ENCODE results near the gene FNIP1.
"Not testable (repeated sequence)": the region's sequence is repeated elsewhere in the genome, so short reads cannot be mapped to it uniquely, and the experiment has no call there.

DNA sequence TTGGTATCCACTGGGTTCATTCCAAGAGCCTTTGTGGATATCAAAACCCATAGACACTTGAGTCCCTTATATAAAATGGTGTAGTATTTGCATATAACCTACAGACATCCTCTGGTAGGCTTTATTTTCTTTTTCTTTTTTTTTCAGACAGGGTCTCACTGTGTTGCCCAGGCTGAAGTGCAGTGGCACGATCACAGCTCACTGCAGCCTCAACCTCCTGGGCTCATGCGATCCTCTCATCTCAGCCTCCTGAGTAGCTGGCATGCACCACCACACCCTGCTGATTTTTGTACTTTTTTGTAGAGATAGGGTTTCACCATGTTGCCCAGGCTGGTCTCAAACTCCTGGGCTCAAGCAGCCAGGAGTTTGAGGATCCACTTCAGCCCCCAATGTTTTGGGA is 175.7 kb downstream of the FNIP1 start:
- not testable (repeated sequence) for TF ChIP-seq POLR2A, EP300 (IDR thresholded peaks at IDR 0.05)
- TF ChIP-seq, protein P1, sequence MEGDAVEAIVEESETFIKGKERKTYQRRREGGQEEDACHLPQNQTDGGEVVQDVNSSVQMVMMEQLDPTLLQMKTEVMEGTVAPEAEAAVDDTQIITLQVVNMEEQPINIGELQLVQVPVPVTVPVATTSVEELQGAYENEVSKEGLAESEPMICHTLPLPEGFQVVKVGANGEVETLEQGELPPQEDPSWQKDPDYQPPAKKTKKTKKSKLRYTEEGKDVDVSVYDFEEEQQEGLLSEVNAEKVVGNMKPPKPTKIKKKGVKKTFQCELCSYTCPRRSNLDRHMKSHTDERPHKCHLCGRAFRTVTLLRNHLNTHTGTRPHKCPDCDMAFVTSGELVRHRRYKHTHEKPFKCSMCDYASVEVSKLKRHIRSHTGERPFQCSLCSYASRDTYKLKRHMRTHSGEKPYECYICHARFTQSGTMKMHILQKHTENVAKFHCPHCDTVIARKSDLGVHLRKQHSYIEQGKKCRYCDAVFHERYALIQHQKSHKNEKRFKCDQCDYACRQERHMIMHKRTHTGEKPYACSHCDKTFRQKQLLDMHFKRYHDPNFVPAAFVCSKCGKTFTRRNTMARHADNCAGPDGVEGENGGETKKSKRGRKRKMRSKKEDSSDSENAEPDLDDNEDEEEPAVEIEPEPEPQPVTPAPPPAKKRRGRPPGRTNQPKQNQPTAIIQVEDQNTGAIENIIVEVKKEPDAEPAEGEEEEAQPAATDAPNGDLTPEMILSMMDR (IDR thresholded peaks at IDR 0.05), result not testable (repeated sequence)

All from tibial nerve (tissue), 4 donors.